HL-60 (cell line): ENCODE results near the gene LRRC30.

Experiments
- CTCF ChIP-seq: IDR thresholded peaks from one replicate; pipeline ENCODE4 v1.5.1; 2011; ENCODE audit warnings: low read length, control low read depth, inconsistent platforms; ENCODE audit not compliant: insufficient read depth
- POLR2AphosphoS5 ChIP-seq: IDR thresholded peaks from 2 replicates; pipeline ENCODE4 v1.6.1; 2012; ENCODE audit warnings: low read depth
- REST ChIP-seq: IDR thresholded peaks from 2 replicates; pipeline ENCODE4 v1.6.1; 2012; ENCODE audit warnings: low read depth; ENCODE audit not compliant: insufficient replicate concordance

- no peak for TF ChIP-seq CTCF
- no peak for TF ChIP-seq POLR2AphosphoS5
- no peak for TF ChIP-seq REST
These were observed 12.0 kb downstream of the LRRC30 start for GRCh38 chr18:7242926-7243325.
